22Rv1 (cell line): Measurements from ENCODE around the gene RD3L.

ENCODE experiments used
- CTCF ChIP-seq: fragments of 450-650 bp; IDR thresholded peaks from 2 replicates; pipeline ENCODE4 v1.5.1; 2017; ENCODE audit warnings: mild to moderate bottlenecking
- ZFX ChIP-seq: fragments of 450-650 bp; IDR thresholded peaks from 2 replicates; pipeline ENCODE4 v1.6.1; 2017; ENCODE audit warnings: antibody characterized with exemption, borderline replicate concordance

- TF ChIP-seq CTCF (no peak), ZFX (no peak)
Observed at GRCh38 chr14:103928011-103928890, 14.1 kb downstream of the RD3L start, which contains the start of gene TDRD9.
